ENCODE results near the gene NOL8. TPM values are rescaled to one million over a fixed set of nuclear protein-coding genes. Genes with fewer than 3 reads are reported as not detected.

The NOL8 gene
- total RNA-seq, 2 donors from 2014 or later: 26.5 to 38.2 TPM

- Histone ChIP-seq H3K27ac (no peak overlapping the region), H3K27me3 (no peaks in the 10 kb centered on the region), H3K4me3 (no peak overlapping the region), H3K4me1 (no peaks in the 10 kb centered on the region), H3K9me3 (no peaks in the 10 kb centered on the region), H3K36me3 (replicated peaks in 1 of 2; ENCODE audit: insufficient read depth in 1 of 2, low read depth in 2 of 2) (peaks cover 19 to 30% of the 10 kb centered on the region in 2 donors)
- ATAC-seq (no peak), DNase-seq (no peak)
- TF ChIP-seq CTCF (IDR thresholded peaks at IDR 0.05): no peak
- intact Hi-C loops (cut with DNase I): no loop called here
- 87 to 93% methylated on average over 5 of the region's 5 CpGs for WGBS, 2 donors
Observed at GRCh38 chr9:92315456-92315855, 9.7 kb downstream of the NOL8 start.

DNA sequence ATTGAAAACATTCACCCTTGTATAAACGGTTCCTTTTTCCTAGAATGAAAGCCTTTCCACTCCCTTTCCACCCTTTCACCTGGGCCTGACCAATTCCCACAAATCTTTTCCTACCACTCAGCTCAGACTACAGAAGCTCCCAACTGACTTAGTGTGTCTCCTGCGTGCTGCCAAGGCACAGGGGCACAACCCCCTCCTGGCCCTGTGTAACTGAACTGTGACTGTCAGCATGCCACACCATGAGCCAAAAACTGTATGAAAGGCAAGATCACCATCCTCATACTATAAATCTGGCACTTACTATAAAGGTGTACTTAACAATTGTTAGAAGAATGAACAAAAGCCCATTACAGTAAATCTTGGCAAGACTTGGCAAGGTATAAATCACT, 11.5 kb downstream of the NOL8 start:
- no peaks in the 10 kb centered on the region for H3K4me1 ChIP-seq
- ATAC-seq (no peak), DNase-seq (no peak)
- no peak for TF ChIP-seq CTCF (IDR thresholded peaks at IDR 0.05)
- H3K9me3 ChIP-seq: no peaks in the 10 kb centered on the region
- H3K4me3 ChIP-seq: no peak overlapping the region
- peaks cover 19 to 28% of the 10 kb centered on the region in 2 donors for H3K36me3 ChIP-seq (replicated peaks in 1 of 2; ENCODE audit: insufficient read depth in 1 of 2, low read depth in 2 of 2)
- intact Hi-C loops (cut with DNase I): no loop called here
- 80 to 87% methylated on average over 2 of the region's 2 CpGs for WGBS, 2 donors
- H3K27ac ChIP-seq: no peak overlapping the region
- H3K27me3 ChIP-seq: no peaks in the 10 kb centered on the region

DNA sequence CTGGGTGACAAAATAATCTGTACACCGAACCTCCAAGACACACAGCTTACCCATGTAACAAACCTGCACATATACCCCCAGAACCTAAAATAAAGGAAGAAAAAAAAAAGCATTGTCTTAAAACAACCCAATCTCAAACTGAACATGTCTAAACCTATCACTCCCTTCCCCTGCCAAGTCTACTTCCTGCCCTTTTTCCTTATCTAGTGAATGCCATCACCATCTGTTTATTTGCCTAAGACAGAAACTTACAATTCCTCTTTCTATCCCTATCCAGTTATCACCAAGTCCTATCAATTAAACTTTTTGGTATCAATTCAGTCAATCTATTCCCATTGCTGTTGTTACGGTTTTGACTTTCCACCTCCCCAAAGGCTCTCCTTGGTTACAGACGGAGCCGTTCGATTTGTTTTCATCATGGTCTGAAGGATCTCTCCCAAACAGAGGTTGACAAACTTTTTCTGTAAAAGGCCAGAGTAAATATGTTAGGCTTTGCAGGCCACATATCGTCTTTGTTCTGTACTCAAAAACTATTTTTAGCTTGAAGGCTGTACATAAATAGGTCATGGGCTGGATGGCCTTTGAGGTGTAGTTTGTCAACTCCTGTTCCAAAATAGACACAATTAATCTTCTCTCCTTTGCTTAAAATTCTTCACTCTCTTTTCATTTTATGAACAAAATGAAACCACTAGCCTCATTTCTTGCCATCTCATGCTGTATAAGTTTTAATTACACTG, 12.1 kb downstream of the NOL8 start:
- Histone ChIP-seq H3K27ac (no peak overlapping the region), H3K36me3 (replicated peaks in 1 of 2; ENCODE audit: insufficient read depth in 1 of 2, low read depth in 2 of 2) (peaks cover 19 to 22% of the 10 kb centered on the region in 2 donors), H3K9me3 (no peaks in the 10 kb centered on the region), H3K27me3 (no peaks in the 10 kb centered on the region), H3K4me1 (no peaks in the 10 kb centered on the region), H3K4me3 (no peak overlapping the region)
- ATAC-seq (no peak), DNase-seq (no peak)
- TF ChIP-seq CTCF (IDR thresholded peaks at IDR 0.05): no peak
- TF ChIP-seq POLR2A (IDR thresholded peaks at IDR 0.05): no peak
- WGBS, 2 donors: 74 to 77% methylated on average over 6 of the region's 6 CpGs
- intact Hi-C loops (cut with DNase I): no loop called here

GRCh38 chr9:92310562-92310961, 14.6 kb downstream of the NOL8 start:
- H3K36me3 ChIP-seq (replicated peaks in 1 of 2; ENCODE audit: insufficient read depth in 1 of 2, low read depth in 2 of 2): peaks cover 6 to 22% of the 10 kb centered on the region in 2 donors

More at GRCh38 chr9:92310562-92310961, 14.6 kb downstream of the NOL8 start:
- ATAC-seq (no peak), DNase-seq (no peak)
- Histone ChIP-seq H3K9me3 (no peaks in the 10 kb centered on the region), H3K4me3 (no peak overlapping the region), H3K27me3 (no peaks in the 10 kb centered on the region), H3K27ac (no peak overlapping the region), H3K4me1 (no peaks in the 10 kb centered on the region)
- 89 to 90% methylated on average over 3 of the region's 3 CpGs for WGBS, 2 donors
- intact Hi-C loops (cut with DNase I): no loop called here
- TF ChIP-seq CTCF (IDR thresholded peaks at IDR 0.05) (no peak), POLR2A (IDR thresholded peaks at IDR 0.05) (no peak)
